ENCODE results near the gene CDH4.

DNA sequence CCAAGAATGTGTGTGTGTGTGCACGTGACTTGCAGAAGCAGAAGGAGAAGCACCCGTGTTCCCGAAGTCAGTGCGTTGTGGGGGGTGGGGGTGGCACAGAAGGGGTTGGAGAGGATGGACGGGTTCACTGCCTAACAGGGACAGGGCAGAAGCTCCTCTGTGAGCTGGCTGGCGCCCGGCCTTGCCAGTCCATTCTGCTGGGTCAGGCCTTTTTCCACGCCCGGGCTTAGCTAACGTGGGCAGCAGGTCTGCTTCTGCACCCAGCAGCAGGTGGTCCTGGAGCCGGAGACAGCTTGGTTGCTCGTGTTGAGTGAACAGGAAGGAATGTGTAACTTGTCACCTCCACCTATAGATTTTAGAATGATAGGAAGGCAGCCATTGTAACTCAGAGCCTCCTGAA, 374.4 kb downstream of the CDH4 start:
- no peak for TF ChIP-seq POLR2A (IDR thresholded peaks at IDR 0.05)
- TF ChIP-seq, protein P1, sequence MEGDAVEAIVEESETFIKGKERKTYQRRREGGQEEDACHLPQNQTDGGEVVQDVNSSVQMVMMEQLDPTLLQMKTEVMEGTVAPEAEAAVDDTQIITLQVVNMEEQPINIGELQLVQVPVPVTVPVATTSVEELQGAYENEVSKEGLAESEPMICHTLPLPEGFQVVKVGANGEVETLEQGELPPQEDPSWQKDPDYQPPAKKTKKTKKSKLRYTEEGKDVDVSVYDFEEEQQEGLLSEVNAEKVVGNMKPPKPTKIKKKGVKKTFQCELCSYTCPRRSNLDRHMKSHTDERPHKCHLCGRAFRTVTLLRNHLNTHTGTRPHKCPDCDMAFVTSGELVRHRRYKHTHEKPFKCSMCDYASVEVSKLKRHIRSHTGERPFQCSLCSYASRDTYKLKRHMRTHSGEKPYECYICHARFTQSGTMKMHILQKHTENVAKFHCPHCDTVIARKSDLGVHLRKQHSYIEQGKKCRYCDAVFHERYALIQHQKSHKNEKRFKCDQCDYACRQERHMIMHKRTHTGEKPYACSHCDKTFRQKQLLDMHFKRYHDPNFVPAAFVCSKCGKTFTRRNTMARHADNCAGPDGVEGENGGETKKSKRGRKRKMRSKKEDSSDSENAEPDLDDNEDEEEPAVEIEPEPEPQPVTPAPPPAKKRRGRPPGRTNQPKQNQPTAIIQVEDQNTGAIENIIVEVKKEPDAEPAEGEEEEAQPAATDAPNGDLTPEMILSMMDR (IDR thresholded peaks at IDR 0.05), result no peak
- no peak for TF ChIP-seq EP300 (IDR thresholded peaks at IDR 0.05)

Data from upper lobe of left lung (tissue), 4 donors.